Stomach (tissue), 9 donors: ENCODE results near the gene MPI. TPM values are rescaled to one million over a fixed set of nuclear protein-coding genes. Genes with fewer than 3 reads are reported as not detected.
A peak's percentile ranks its signal among the peaks of the same experiment; 100 is the strongest.

ENCODE experiments used
- DNase-seq, 2 donors: peaks; one replicate each; pipeline versions ENCODE4 v3.0.0 to v3.0.0-alpha.2; 2013 to 2019
- H3K27ac ChIP-seq, 5 donors: fragments of 200-600 bp in 4 of 5; sonication (generic) in 4 of 5; one replicate each; pipeline ENCODE4 v1.5.1; 2013 to 2019; ENCODE audit warnings: mild to moderate bottlenecking in 1 of 5, moderate library complexity in 1 of 5
- H3K27me3 ChIP-seq, 3 donors: fragments of 200-600 bp; sonication (generic); one replicate each; pipeline ENCODE4 v1.5.1; 2017 to 2019; ENCODE audit warnings: mixed run types in 1 of 3
- H3K36me3 ChIP-seq, 4 donors: fragments of 200-600 bp; sonication (generic); 1 replicate in 3 of 4; 2 replicates in 1 of 4; pipeline ENCODE4 v1.5.1; 2016 to 2019
- H3K4me1 ChIP-seq, 4 donors: fragments of 200-600 bp; sonication (generic); one replicate each; pipeline ENCODE4 v1.5.1; 2016 to 2019
- H3K4me3 ChIP-seq, 4 donors: fragments of 200-600 bp; sonication (generic) in 3 of 4; one replicate each; pipeline ENCODE4 v1.5.1; 2016 to 2019; ENCODE audit warnings: mild to moderate bottlenecking in 1 of 4
- H3K9me3 ChIP-seq, 4 donors: fragments of 200-600 bp; sonication (generic); one replicate each; pipeline ENCODE4 v1.5.1; 2016 to 2019
- CTCF ChIP-seq, 7 experiments: fragments of 450-650 bp in 4 of 7; fragments of 200-600 bp in 3 of 7; sonication (generic) in 3 of 7; IDR thresholded peaks; one replicate each; pipeline ENCODE4 v1.5.1; 2016 to 2019; ENCODE audit warnings: antibody characterized with exemption in 7 of 7, control low read depth in 2 of 7, mild to moderate bottlenecking in 1 of 7
- EP300 ChIP-seq: sonication (generic); formaldehyde crosslinking; IDR thresholded peaks from one replicate; pipeline ENCODE4 v1.6.1; 2017; ENCODE audit warnings: antibody characterized with exemption
- POLR2A ChIP-seq, 4 donors: fragments of 450-650 bp; IDR thresholded peaks; one replicate each; pipeline ENCODE4 v1.6.1; 2016; ENCODE audit warnings: antibody characterized with exemption in 4 of 4, control low read depth in 2 of 4, mild to moderate bottlenecking in 1 of 4, moderate library complexity in 1 of 4
- POLR2AphosphoS5 ChIP-seq, 3 donors: sonication (generic); formaldehyde crosslinking; IDR thresholded peaks; one replicate each; pipeline ENCODE4 v1.6.1; 2016; ENCODE audit warnings: antibody characterized with exemption in 3 of 3
- WGBS, 5 donors: extraction: QIAGEN DNeasy Blood & Tissue Kit in 3 of 5; methylation state at CpG; one replicate each; pipeline versions ENCODE4 v1.1.5 to v1.1.7; 2013 to 2018; 5-methylcytosine and 5-hydroxymethylcytosine counted together
- intact Hi-C: fragments of 100-400 bp; cut with DNase I; formaldehyde crosslinking; loops from one replicate; pipeline ENCODE4 v1.15.1; 2023; ENCODE audit warnings: low total_unique reads
- polyA plus RNA-seq, 3 donors: library from polyadenylated mRNA; stranded (reverse); fragments of 200-250 nt; gene quantifications; one replicate each; pipeline ENCODE4 v1.2.3, GENCODE V29; 2013
- total RNA-seq, 5 donors: library from RNA; depleted of rRNA; stranded (reverse); fragments of >200 nt; gene quantifications; one replicate each; pipeline versions ENCODE4 v1.1.0 to v1.2.3, GENCODE V29; 2014 to 2016
- donor health status: healthy with polysubstance abuse.
- donor health status: Bipolar disorder and iron deficiency.
- donor health status: healthy.

The MPI gene
- total and polyA plus RNA-seq, 8 donors, result 17.0 to 35.7 (median 20.4) TPM

- peaks cover 31 to 53% (median 51%) of the 10 kb centered on the region in 4 donors for H3K36me3 ChIP-seq
- H3K9me3 ChIP-seq, result no peaks in the 10 kb centered on the region
- WGBS, 5 donors, result 89 to 95% (median 93%) methylated on average over 7 of the region's 7 CpGs
- no peak overlapping the region for H3K4me3 ChIP-seq
- no peak for DNase-seq
- H3K27me3 ChIP-seq, result no peaks in the 10 kb centered on the region
- intact Hi-C loops, result no loop called here
- H3K4me1 ChIP-seq, result peaks cover 17 to 55% (median 45%) of the 10 kb centered on the region in 4 donors
- no peak overlapping the region for H3K27ac ChIP-seq
- TF ChIP-seq POLR2AphosphoS5 (IDR thresholded peaks at IDR 0.05) (no peak), POLR2A (IDR thresholded peaks at IDR 0.05) (no peak), EP300 (no peak), CTCF (IDR thresholded peaks at IDR 0.05) (no peak)
Measured at GRCh38 chr15:74904190-74904805, 14.5 kb downstream of the MPI start.

GRCh38 chr15:74906067-74906449 lies 16.2 kb downstream of the MPI start:
- WGBS, 5 donors, result 0 to 2% (median 1%) methylated on average over 10 to 20 of the region's 20 CpGs
- TF ChIP-seq POLR2A (IDR thresholded peaks at IDR 0.05) (no peak), POLR2AphosphoS5 (IDR thresholded peaks at IDR 0.05) (peak in 1 of 3 donors; percentile 5)
- peak in 1 of 2 donors; percentile 31 for DNase-seq
- Histone ChIP-seq H3K4me3 (peak overlapping the region; percentile 90 to 97 (median 92)), H3K4me1 (peaks cover 17 to 51% (median 43%) of the 10 kb centered on the region in 4 donors), H3K9me3 (no peaks in the 10 kb centered on the region), H3K27ac (peak overlapping the region; percentile 89 to 99 (median 95)), H3K27me3 (no peaks in the 10 kb centered on the region), H3K36me3 (peaks cover 17 to 50% (median 38%) of the 10 kb centered on the region in 4 donors)
- intact Hi-C loops, result no loop called here

GRCh38 chr15:74906450-74907162 lies 16.8 kb downstream of the MPI start, which contains the start of gene FAM219B:
FAM219B (minus strand) TSS chr15:74906851; CDS start chr15:74906800, 51 bp downstream.
- Histone ChIP-seq H3K9me3 (no peaks in the 10 kb centered on the region), H3K4me1 (peaks cover 17 to 46% (median 37%) of the 10 kb centered on the region in 4 donors), H3K27ac (peak within 1 kb of the TSS; percentile 89 to 99 (median 95)), H3K4me3 (peak within 1 kb of the TSS; percentile 90 to 97 (median 92)), H3K36me3 (peaks cover 20 to 52% (median 40%) of the 10 kb centered on the region in 4 donors), H3K27me3 (no peaks in the 10 kb centered on the region)
- 0 to 1% (median 0%) methylated on average over 31 to 74 of the region's 74 CpGs for WGBS, 5 donors
- peak; percentile 95 to 97 for DNase-seq
- intact Hi-C loops, result no loop called here
- TF ChIP-seq POLR2AphosphoS5 (IDR thresholded peaks at IDR 0.05), result peak; percentile 71 to 92 (median 83)
- TF ChIP-seq CTCF (IDR thresholded peaks at IDR 0.05), result no peak
- TF ChIP-seq EP300, result no peak
- TF ChIP-seq POLR2A (IDR thresholded peaks at IDR 0.05), result no peak

GRCh38 chr15:74907163-74907870 lies 17.5 kb downstream of the MPI start:
- Histone ChIP-seq H3K27ac (peak overlapping the region; percentile 89 to 99 (median 95)), H3K4me1 (peaks cover 17 to 38% (median 30%) of the 10 kb centered on the region in 4 donors), H3K27me3 (no peaks in the 10 kb centered on the region), H3K9me3 (no peaks in the 10 kb centered on the region), H3K36me3 (peaks cover 24 to 53% (median 41%) of the 10 kb centered on the region in 4 donors), H3K4me3 (peak overlapping the region; percentile 90 to 97 (median 92))
- no peak for TF ChIP-seq EP300
- DNase-seq, result no peak
- 36 to 48% (median 38%) methylated on average over 8 of the region's 8 CpGs for WGBS, 5 donors
- intact Hi-C loops, result no loop called here

- WGBS, 5 donors, result 74 to 89% (median 78%) methylated on average over 4 of the region's 4 CpGs
- no peak overlapping the region for H3K4me3 ChIP-seq
- intact Hi-C loops, result no loop called here
Measured at GRCh38 chr15:74908635-74909034, 18.8 kb downstream of the MPI start.

More at GRCh38 chr15:74908635-74909034, 18.8 kb downstream of the MPI start:
- Histone ChIP-seq H3K9me3 (no peaks in the 10 kb centered on the region), H3K27ac (no peak overlapping the region), H3K4me1 (peaks cover 17 to 34% (median 27%) of the 10 kb centered on the region in 4 donors), H3K27me3 (no peaks in the 10 kb centered on the region), H3K36me3 (peaks cover 19 to 53% (median 43%) of the 10 kb centered on the region in 4 donors)
- TF ChIP-seq EP300 (no peak), CTCF (IDR thresholded peaks at IDR 0.05) (no peak)
- no peak for DNase-seq
